Astrocyte (in vitro differentiated cells and primary cell): Measurements from ENCODE around the gene DDX47.

Experiments used
- CTCF ChIP-seq: IDR thresholded peaks from 2 replicates; pipeline ENCODE4 v1.5.1; 2011; ENCODE audit warnings: low read depth, mild to moderate bottlenecking, inconsistent platforms, low read length, moderate library complexity; ENCODE audit not compliant: insufficient read depth
- EZH2 ChIP-seq: IDR thresholded peaks from 2 replicates; pipeline ENCODE4 v1.6.1; 2012; ENCODE audit warnings: mild to moderate bottlenecking, low read length, inconsistent platforms; ENCODE audit not compliant: insufficient read depth

GRCh38 chr12:12777092-12777491 is 36.1 kb upstream of the DDX47 start:
- TF ChIP-seq EZH2 (no peak), CTCF (no peak)
